Erythroblast (primary cell): Measurements from ENCODE around the gene IPPK.

Experiments
- GATA1 ChIP-seq: IDR thresholded peaks from 2 replicates; pipeline ENCODE4 v1.6.1; 2011; ENCODE audit warnings: low read depth, mild to moderate bottlenecking, control low read depth, low read length, moderate library complexity
- POLR2A ChIP-seq: IDR thresholded peaks from 2 replicates; pipeline ENCODE4 v1.6.1; 2011; ENCODE audit warnings: mild to moderate bottlenecking, low read length

- no peak for TF ChIP-seq POLR2A
- TF ChIP-seq GATA1: no peak
Observed at GRCh38 chr9:92655366-92655765, 14.6 kb downstream of the IPPK start.
